HG02623 (cell line): ENCODE data around the gene PHYH.
A peak's percentile ranks its signal among the peaks of the same experiment; 100 is the strongest.
"Not testable (repeated sequence)": the region's sequence is repeated elsewhere in the genome, so short reads cannot be mapped to it uniquely, and the experiment has no call there.

ENCODE experiments used
- ATAC-seq: cut with Tn5 transposase; IDR thresholded peaks from one replicate; pipeline ENCODE4 v1.9.1; 2021; ENCODE audit warnings: moderate library complexity; ENCODE audit not compliant: unreplicated experiment

Gene PHYH

GRCh38 chr10:13299437-13300287 lies at the start of gene PHYH:
TSS of gene PHYH (minus strand) at chr10:13300064. CDS start at chr10:13300042, 22 bp downstream.
- peak; percentile 74 for ATAC-seq

GRCh38 chr10:13348216-13349017 lies 48.6 kb upstream of the PHYH start, which contains the start of gene SEPHS1:
TSS of gene SEPHS1 (minus strand) at chr10:13348293. CDS start at chr10:13344950, 3,343 bp downstream.
- peak; percentile 53 for ATAC-seq

DNA sequence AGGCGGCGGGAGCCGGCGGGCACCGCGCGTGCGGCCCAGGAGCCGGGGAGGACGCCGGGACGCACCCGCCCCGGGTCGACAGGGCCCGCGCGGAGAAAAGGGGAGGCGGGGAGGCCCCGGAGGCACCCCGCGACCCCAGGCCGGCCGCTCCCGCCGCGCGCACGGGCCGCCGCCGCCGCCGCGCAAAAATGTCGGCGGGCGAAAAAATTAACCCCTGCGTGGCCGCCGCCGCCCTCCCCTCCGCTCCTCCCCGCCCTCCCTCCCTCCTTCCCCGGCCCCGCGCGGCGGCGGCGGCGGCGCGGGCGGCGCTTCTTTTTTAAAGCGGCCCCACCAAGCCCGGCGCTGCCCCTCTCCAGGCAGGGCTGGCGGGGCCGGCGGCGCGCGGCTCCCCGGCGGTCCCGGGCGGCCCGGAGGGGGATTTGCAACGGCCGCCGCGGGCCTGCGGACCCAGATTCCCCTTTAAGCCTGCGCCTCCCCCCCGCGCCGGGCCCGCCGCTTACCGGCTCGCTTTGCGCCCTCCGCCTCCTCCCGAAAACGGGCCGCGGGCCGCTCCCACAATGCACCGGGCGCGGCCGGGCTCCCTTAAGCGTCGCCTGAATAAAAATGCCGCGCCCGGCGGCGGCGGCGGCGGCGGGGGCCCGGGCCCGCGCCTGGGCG lies 47.8 kb upstream of the PHYH start:
- peak; percentile 56 for ATAC-seq

GRCh38 chr10:13347043-13347499 lies 47.2 kb upstream of the PHYH start:
- ATAC-seq = peak; percentile 25

- no peak for ATAC-seq
Measured at GRCh38 chr10:13346283-13347042, 46.6 kb upstream of the PHYH start.

- ATAC-seq = peak; percentile 91
Measured at GRCh38 chr10:13340626-13341376, 40.9 kb upstream of the PHYH start.

GRCh38 chr10:13340068-13340467 lies 40.2 kb upstream of the PHYH start:
- ATAC-seq = no peak

DNA sequence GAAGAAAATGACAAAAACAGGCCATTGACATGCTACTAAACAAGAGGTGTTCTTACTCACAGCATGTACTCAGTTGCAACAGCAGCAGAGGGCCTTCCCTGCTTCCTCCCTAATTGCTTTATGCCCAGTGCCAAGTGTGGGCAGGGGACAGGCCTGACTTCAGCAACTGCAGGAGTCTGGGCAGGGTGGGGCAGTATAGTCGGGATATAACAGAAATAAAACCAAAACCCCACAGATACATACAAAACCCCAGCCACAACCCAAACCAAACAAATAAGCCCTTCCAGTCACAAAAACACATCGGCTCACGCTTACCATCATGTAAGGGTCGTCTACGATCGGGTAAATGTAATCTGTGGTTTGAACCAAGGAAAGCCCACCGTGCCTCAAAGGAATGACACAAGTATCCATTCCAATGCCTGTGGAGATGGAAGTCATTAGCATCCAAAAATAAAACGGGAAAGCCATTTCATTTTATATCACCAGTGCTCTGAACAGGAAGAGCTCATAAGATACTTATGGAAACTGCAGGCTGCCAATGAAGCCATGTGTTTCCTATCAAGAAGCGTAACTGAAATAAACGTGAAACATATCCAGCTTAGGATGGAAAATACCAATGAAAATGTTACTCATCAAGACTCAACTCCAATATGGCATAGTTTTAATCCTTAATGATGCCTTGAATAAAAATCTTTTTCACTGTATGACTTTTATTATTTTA lies 38.7 kb upstream of the PHYH start:
- ATAC-seq = no peak

DNA sequence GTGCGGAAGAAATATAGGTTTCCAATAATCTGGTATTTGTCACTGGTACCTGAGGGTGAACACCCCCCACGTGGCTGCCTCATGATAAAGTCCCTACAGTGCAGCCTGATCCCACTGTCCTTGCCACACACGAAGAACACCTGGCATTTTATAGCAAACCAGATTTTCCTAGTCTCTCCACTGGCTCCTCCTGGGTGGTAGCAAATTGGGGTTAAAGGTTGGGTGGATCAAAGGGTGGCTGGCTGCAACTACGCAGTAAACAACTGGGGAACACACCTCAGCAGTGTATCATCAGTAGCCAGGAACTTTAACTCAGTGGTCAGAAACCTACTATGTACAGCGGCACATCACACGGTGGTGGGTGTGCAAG lies 37.9 kb upstream of the PHYH start:
- no peak for ATAC-seq

- ATAC-seq = no peak
Measured at GRCh38 chr10:13337128-13337826, 37.4 kb upstream of the PHYH start.

GRCh38 chr10:13335881-13336280 lies 36.0 kb upstream of the PHYH start:
- no peak for ATAC-seq

GRCh38 chr10:13334556-13334955 lies 34.7 kb upstream of the PHYH start:
- no peak for ATAC-seq

DNA sequence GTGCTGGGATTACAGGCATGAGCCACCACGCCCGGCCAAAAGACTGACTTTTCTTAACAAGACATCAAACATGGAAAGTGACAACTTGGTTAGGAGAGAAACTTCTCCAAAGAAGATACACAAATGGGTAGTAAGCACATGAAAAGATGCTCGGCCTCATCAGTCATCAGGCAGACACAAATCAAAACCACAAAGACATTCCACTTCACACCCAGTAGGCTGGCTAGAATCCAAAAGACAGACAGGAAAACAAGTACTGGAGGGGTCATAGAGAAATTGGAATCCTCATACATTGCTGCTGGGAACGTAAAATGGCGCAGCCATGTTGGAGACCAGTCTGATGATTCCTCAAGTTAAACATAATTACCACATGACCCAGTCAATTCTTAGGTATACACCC lies 31.8 kb upstream of the PHYH start:
- no peak for ATAC-seq

DNA sequence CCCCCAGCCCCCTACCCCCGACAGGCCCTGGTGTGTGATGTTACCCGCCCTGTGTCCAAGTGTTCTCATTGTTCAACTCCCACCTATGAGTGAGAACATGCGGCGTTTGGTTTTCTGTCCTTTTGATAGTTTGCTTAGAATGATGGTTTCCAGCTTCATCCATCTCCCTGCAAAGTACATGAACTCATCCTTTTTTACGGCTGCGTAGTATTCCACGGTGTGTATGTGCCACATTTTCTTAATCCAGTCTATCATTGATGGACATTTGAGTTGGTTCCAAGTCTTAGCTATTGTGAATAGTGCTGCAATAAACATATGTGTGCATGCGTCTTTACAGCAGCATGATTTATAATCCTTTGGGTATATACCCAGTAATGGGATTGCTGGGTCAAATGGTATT lies 31.1 kb upstream of the PHYH start:
- ATAC-seq = not testable (repeated sequence)

DNA sequence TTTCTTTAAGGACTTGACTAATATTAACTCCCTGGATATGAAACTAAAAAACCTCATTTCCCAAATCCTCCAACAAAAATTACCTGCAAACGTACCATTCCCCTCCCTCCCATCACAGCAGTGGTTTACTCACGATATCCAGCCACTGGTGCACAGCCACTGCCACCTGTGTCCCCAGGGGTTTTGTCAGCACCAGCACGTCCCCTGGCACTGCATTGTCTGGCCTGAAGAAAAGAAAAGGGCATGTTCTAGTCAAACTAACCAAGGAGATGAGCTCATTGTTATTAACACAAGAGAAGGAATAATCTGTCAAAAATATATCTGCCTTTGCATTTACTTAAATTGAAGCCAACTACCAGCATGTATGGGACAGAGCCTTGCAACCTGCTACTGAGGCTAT lies 29.7 kb upstream of the PHYH start:
- ATAC-seq = no peak

DNA sequence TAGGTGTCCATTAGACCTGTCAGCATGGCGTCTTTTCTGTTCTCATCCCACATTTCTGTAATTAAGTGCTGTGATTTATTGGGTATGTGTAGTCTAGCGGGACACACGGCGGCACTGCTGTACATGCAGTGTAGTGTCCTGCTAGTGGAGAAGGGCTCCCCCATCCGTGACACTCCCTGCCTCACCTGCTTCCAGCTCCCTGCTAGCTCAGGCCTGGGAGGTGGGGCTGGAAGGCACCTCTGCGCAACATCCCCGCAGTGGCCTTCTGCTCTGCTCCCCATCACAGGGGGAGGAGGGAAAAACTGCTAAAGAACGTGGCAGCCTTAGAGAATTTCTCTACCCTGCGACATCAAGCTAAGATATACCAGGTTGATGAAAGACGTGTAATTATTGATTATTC lies 28.7 kb upstream of the PHYH start:
- no peak for ATAC-seq

DNA sequence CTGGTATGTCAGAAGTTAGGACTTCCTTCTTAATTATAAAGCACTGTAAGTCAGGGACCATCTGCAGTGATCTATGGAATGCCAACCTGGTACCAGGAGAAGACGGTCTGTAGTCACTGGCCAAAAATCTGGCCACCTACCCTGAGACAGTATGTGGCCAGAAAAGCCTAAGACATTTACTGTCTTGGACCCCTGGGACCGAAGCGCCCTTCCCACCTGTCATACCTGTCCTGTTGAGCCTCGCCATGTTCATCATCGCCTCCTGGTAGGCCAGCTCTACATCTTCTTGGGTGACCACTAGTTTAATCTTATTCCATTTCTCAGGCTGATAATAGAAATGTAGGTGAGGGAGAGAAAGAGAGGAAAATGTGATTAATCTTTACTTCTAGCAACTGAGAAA lies 28.3 kb upstream of the PHYH start:
- ATAC-seq = no peak

DNA sequence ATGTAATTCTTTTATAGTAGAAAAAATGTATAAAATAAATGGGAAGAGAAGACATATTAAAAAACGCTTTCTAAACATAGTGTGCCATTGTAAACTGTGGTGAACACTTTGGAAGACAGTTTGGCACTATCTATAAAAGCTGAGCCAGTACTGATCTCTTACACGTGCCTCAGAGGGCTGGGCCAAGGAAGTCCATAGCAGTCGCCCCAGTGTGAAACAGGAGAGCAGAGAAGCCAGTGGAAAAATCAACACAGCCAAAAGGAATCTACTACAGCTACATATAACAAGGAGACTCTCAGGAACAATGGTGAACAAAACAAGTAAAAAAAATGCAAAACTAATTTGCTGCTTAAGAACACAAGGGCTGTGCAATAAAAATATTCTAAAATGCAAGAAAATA lies 27.7 kb upstream of the PHYH start:
- ATAC-seq = no peak
